HG03095 (cell line): ENCODE measurements around the gene NEU2.
"Not testable (repeated sequence)": the region's sequence is repeated elsewhere in the genome, so short reads cannot be mapped to it uniquely, and the experiment has no call there.

Experiments
- ATAC-seq: cut with Tn5 transposase; IDR thresholded peaks from one replicate; pipeline ENCODE4 v1.9.1; 2021; ENCODE audit warnings: moderate library complexity; ENCODE audit not compliant: unreplicated experiment

Gene NEU2

GRCh38 chr2:233034091-233034882 is 1.8 kb downstream of the NEU2 start:
- no peak for ATAC-seq

GRCh38 chr2:233035426-233036161 is 3.1 kb downstream of the NEU2 start:
- no peak for ATAC-seq

GRCh38 chr2:233036162-233036838 is 3.8 kb downstream of the NEU2 start:
- ATAC-seq: no peak

- ATAC-seq: no peak
These were observed 4.6 kb downstream of the NEU2 start for GRCh38 chr2:233037078-233037477.

- no peak for ATAC-seq
These were observed 6.9 kb downstream of the NEU2 start for GRCh38 chr2:233039212-233039845.

GRCh38 chr2:233039846-233040530 is 7.5 kb downstream of the NEU2 start:
- no peak for ATAC-seq

- no peak for ATAC-seq
These were observed 8.1 kb downstream of the NEU2 start for GRCh38 chr2:233040571-233040970.

GRCh38 chr2:233041722-233042323 is 9.4 kb downstream of the NEU2 start:
- no peak for ATAC-seq

GRCh38 chr2:233042549-233042948 is 10.1 kb downstream of the NEU2 start:
- ATAC-seq: no peak

GRCh38 chr2:233044974-233045605 is 12.6 kb downstream of the NEU2 start:
- no peak for ATAC-seq

GRCh38 chr2:233047206-233047605 is 14.7 kb downstream of the NEU2 start:
- ATAC-seq: no peak

- ATAC-seq: no peak
These were observed 15.2 kb downstream of the NEU2 start for GRCh38 chr2:233047667-233048066.

- no peak for ATAC-seq
These were observed 16.2 kb downstream of the NEU2 start for GRCh38 chr2:233048569-233049193.

- no peak for ATAC-seq
These were observed 16.8 kb downstream of the NEU2 start for GRCh38 chr2:233049194-233049761.

GRCh38 chr2:233051241-233052149 is 19.0 kb downstream of the NEU2 start:
- no peak for ATAC-seq

- not testable (repeated sequence) for ATAC-seq
These were observed 20.0 kb downstream of the NEU2 start for GRCh38 chr2:233052517-233052916.

- ATAC-seq: no peak
These were observed 21.7 kb downstream of the NEU2 start for GRCh38 chr2:233053928-233054784.
